GM21737 (cell line): ENCODE results near the gene LAMC1.

Source experiments
- ATAC-seq: cut with Tn5 transposase; IDR thresholded peaks from one replicate; pipeline ENCODE4 v1.9.1; 2021; ENCODE audit warnings: mild to moderate bottlenecking, moderate library complexity; ENCODE audit not compliant: unreplicated experiment

The LAMC1 gene

DNA sequence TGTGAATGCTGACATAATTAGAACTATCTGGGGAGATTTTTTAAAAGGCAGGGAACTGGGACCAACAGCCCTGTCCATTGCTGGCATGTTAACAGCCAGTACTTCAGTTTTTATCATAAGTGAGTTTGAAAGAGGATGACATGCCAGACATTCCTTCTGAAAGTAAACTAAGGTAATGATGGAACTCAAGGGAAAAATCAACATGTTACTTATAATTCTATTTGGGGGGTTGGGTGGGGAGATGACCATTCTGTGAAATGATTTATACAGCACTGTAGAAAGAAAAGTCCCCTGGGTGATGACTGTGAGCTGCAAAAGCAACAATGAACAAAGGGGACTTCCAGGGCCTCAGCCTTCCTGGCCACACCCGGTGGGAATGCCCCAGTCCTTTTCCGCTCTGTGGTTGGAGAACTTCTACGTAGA lies 157.4 kb downstream of the LAMC1 start:
- peak; percentile 73 for ATAC-seq

DNA sequence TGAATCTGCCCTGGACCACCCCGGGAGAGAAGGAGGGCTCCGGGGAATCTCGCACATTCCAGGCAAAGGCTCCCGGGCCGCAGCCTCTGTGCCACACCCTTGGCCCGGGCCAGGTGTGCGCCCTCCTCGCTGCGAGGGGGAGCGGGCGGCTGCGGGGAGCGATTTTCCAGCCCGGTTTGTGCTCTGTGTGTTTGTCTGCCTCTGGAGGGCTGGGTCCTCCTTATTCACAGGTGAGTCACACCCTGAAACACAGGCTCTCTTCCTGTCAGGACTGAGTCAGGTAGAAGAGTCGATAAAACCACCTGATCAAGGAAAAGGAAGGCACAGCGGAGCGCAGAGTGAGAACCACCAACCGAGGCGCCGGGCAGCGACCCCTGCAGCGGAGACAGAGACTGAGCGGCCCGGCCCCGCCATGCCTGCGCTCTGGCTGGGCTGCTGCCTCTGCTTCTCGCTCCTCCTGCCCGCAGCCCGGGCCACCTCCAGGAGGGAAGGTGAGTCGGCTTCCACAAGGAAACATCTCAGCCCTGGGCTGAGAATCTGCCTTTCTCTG lies 162.8 kb downstream of the LAMC1 start, which contains the start of gene LAMC2:
TSS of gene LAMC2 (plus strand) at position 324 of the 550 bp plus-strand sequence. CDS start at position 413, 89 bp downstream.
- ATAC-seq, result no peak

DNA sequence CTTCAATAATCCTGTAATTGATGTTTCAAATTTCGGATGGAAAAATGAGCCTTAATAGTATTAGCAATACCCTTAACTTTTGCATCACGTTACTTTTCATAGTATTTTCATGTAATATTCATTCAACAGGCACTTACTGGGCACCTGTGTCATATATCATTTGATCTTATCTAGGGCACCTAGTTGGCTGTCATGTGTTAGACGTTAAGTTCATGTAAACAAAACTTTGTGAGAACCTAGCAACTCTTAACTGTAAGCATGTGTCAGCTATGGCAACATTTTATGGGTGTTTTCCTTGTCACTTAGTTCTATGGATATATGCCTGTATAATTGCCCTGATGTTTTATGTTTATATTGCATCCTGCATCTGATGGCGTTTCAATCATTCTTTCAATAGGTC lies 163.6 kb downstream of the LAMC1 start:
- no peak for ATAC-seq

DNA sequence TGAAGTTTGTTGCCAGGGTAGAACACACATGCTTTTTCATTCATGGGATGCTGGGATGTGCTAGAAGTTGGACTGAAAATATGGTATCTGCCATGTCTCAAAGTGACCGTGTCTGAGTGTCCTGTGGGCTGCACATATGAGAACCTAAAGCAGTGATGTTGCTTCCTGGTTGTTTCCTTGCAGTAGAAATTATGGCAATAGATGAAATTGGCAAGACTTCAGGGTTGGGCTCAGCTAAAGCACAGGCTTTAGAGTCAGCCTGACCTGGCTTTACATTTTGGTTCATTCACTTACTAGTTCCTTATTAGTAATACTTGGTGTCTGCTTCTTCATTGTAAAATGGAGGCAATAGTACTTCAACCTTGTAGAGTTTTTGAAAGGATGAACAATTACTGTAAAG lies 165.0 kb downstream of the LAMC1 start:
- ATAC-seq, result no peak

DNA sequence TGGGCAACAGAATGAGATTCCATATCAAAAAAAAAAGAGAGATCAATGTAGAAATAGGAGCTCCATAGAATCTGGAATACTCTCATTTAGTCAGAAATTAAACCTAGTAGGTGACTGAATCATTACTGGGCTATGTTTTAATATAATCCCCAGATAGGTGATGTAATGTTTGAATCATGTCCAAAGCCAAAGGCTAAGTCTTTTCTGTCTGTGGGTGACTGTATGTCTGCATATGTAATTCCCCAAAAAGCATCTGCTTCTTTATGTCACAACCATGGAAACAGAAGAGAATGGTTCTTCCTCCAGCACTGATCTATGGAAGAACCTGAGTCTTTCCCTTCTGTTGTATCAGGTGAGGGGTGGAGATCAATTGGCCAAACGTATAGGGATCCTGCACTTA lies 168.6 kb downstream of the LAMC1 start:
- ATAC-seq, result no peak

DNA sequence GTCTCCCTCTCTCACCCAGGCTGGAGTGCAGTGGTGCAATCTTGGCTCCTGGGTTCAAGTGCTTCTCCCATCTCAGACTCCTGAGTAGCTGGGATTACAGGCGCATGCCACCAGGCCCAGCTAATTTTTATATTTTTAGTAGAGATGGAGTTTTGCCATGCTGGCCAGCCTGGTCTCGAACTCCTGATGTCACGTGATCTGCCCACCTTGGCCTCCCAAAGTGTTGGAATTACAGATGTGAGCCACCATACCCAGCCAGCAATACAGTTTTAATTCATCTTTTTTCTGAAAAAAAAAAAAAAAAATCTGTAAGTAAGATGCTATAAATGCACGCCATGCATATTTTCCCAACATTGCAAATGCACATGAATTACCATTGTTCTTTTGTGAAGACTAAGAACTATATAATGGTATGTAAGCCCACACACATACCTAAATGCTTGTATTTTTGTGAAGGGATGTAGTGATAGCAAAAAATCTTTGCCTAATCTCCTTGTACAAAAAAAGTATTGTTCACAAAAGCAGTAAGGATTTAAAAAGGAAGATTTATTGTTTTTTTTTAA lies 170.8 kb downstream of the LAMC1 start:
- ATAC-seq, result no peak

DNA sequence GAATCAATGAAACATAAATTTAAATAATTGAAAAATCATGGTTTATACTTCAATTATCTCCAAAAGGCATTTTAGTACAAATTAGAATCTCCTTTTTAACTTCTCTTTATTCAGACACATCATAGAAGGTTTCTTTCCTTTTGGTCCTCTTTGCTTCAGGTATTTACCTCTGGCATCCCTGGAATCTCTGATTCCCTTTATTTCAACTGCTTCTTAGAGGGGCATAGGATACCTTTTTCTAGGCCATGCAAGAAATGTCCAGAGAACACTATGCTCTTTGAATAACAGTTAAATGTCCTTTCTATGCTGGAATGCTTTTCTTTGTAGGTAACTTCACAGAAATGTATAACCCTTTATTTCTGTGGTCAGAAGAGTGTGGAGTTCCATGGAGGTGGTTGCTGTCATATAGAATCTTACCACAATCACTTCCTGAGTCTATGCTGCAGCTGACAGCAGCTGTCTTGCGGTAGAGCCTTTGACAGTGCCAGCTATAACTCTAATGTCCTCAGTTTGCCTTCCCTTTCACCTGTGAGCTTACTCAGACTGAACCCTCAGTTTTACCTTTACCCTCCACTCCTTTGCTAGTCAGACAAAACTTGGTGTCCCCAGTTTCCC lies 171.4 kb downstream of the LAMC1 start:
- ATAC-seq, result peak; percentile 96

DNA sequence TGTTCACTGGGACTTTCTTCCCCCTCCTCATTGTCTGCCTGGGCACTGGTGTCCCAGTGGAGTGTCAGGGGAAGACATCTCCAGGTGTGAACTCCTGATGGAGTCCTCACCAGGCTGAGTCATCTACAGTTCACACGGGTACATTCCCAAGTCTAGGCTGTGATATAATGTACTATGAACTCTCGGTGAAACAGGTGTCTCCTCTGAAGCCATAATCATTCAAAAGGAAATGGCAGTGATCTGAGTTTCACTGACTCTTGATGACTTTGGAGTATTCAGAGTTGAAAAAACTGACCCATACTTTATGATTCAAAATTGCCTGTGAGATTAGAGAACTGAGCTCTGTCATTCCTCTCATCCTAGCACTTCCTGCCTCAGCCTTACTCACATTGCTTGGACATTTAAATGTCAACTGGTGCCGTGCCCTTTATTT lies 171.9 kb downstream of the LAMC1 start:
- ATAC-seq, result peak; percentile 42
